HEK293 (cell line): ENCODE measurements around the gene CMTM2.

ENCODE experiments used
- MEIS1 ChIP-seq: sonication (generic); formaldehyde crosslinking; IDR thresholded peaks from 2 replicates; pipeline ENCODE4 v1.8.1; 2022; ENCODE audit warnings: missing genetic modification reagents, mild to moderate bottlenecking, borderline replicate concordance
- PBX3 ChIP-seq: sonication (generic); formaldehyde crosslinking; IDR thresholded peaks from 2 replicates; pipeline ENCODE4 v1.8.1; 2022; ENCODE audit warnings: mild to moderate bottlenecking, moderate library complexity, missing genetic modification reagents
- ZBTB1 ChIP-seq: fragments of 450-650 bp; formaldehyde crosslinking; IDR thresholded peaks from 2 replicates; pipeline ENCODE4 v1.5.1; 2016; ENCODE audit warnings: missing biosample characterization, missing genetic modification characterization
- ZBTB7A ChIP-seq: fragments of 450-650 bp; formaldehyde crosslinking; IDR thresholded peaks from 2 replicates; pipeline ENCODE4 v1.5.1; 2016; ENCODE audit warnings: low read depth, missing biosample characterization, missing genetic modification characterization
- ZFP3 ChIP-seq: fragments of 450-650 bp; formaldehyde crosslinking; IDR thresholded peaks from 2 replicates; pipeline ENCODE4 v1.5.1; 2016; ENCODE audit warnings: low read depth, missing biosample characterization, missing genetic modification characterization
- ZNF138 ChIP-seq: fragments of 450-650 bp; formaldehyde crosslinking; IDR thresholded peaks from 2 replicates; pipeline ENCODE4 v1.5.1; 2016; ENCODE audit warnings: missing biosample characterization, missing genetic modification characterization, borderline replicate concordance
- ZNF211 ChIP-seq: fragments of 450-650 bp; formaldehyde crosslinking; IDR thresholded peaks from 2 replicates; pipeline ENCODE4 v1.5.1; 2016; ENCODE audit warnings: low read depth, missing biosample characterization, missing genetic modification characterization
- ZNF221 ChIP-seq: fragments of 450-650 bp; formaldehyde crosslinking; IDR thresholded peaks from 2 replicates; pipeline ENCODE4 v1.5.1; 2017; ENCODE audit warnings: missing biosample characterization, missing genetic modification characterization, borderline replicate concordance
- ZNF24 ChIP-seq: fragments of 450-650 bp; formaldehyde crosslinking; IDR thresholded peaks from 2 replicates; pipeline ENCODE4 v1.5.1; 2016; ENCODE audit warnings: missing biosample characterization, missing genetic modification characterization
- ZNF610 ChIP-seq: fragments of 450-650 bp; formaldehyde crosslinking; IDR thresholded peaks from 2 replicates; pipeline ENCODE4 v1.5.1; 2016; ENCODE audit warnings: missing biosample characterization, missing genetic modification characterization, borderline replicate concordance
- ZNF76 ChIP-seq: fragments of 450-650 bp; formaldehyde crosslinking; IDR thresholded peaks from 2 replicates; pipeline ENCODE4; 2016; ENCODE audit warnings: low read depth, missing biosample characterization, missing genetic modification characterization, borderline replicate concordance
- ZNF777 ChIP-seq: fragments of 450-650 bp; formaldehyde crosslinking; IDR thresholded peaks from 2 replicates; pipeline ENCODE4 v1.5.1; 2017; ENCODE audit warnings: missing biosample characterization, missing genetic modification characterization, borderline replicate concordance
- TF ChIP-seq, protein P1 (sequence below): IDR thresholded peaks from 2 replicates; pipeline ENCODE4 v1.6.1; 2011; ENCODE audit warnings: mild to moderate bottlenecking, low read depth, low read length, borderline replicate concordance
- TF ChIP-seq, protein P2 (sequence below): fragments of 450-650 bp; formaldehyde crosslinking; IDR thresholded peaks from 2 replicates; pipeline ENCODE4 v1.5.1; 2016; ENCODE audit warnings: missing biosample characterization, missing genetic modification characterization

GRCh38 chr16:66536525-66536924, 42.7 kb upstream of the CMTM2 start:
- TF ChIP-seq MEIS1 (CRISPR knock-in tag) (no peak), ZNF138 (no peak), ZNF777 (tag by site-specific recombination) (no peak), ZNF24 (tag by site-specific recombination) (no peak), ZNF610 (tag by site-specific recombination) (no peak), ZNF76 (tag by site-specific recombination) (no peak), ZBTB1 (no peak), ZNF211 (tag by site-specific recombination) (no peak), PBX3 (CRISPR knock-in tag) (no peak), ZFP3 (tag by site-specific recombination) (no peak), ZBTB7A (tag by site-specific recombination) (no peak), ZNF221 (tag by site-specific recombination) (no peak)
- TF ChIP-seq, protein P1, sequence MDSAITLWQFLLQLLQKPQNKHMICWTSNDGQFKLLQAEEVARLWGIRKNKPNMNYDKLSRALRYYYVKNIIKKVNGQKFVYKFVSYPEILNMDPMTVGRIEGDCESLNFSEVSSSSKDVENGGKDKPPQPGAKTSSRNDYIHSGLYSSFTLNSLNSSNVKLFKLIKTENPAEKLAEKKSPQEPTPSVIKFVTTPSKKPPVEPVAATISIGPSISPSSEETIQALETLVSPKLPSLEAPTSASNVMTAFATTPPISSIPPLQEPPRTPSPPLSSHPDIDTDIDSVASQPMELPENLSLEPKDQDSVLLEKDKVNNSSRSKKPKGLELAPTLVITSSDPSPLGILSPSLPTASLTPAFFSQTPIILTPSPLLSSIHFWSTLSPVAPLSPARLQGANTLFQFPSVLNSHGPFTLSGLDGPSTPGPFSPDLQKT: no peak
- TF ChIP-seq, protein P2, sequence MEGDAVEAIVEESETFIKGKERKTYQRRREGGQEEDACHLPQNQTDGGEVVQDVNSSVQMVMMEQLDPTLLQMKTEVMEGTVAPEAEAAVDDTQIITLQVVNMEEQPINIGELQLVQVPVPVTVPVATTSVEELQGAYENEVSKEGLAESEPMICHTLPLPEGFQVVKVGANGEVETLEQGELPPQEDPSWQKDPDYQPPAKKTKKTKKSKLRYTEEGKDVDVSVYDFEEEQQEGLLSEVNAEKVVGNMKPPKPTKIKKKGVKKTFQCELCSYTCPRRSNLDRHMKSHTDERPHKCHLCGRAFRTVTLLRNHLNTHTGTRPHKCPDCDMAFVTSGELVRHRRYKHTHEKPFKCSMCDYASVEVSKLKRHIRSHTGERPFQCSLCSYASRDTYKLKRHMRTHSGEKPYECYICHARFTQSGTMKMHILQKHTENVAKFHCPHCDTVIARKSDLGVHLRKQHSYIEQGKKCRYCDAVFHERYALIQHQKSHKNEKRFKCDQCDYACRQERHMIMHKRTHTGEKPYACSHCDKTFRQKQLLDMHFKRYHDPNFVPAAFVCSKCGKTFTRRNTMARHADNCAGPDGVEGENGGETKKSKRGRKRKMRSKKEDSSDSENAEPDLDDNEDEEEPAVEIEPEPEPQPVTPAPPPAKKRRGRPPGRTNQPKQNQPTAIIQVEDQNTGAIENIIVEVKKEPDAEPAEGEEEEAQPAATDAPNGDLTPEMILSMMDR: no peak
